Cardiac muscle cell (in vitro differentiated cells and primary cell): ENCODE data around the gene TMEM120B. TPM values are rescaled to one million over a fixed set of nuclear protein-coding genes. Genes with fewer than 3 reads are reported as not detected.
A peak's percentile ranks its signal among the peaks of the same experiment; 100 is the strongest.
"Not testable (repeated sequence)": the region's sequence is repeated elsewhere in the genome, so short reads cannot be mapped to it uniquely, and the experiment has no call there.

ENCODE experiments used
- DNase-seq, 2 donors: peaks; one replicate each; pipeline versions ENCODE4 v3.0.0 to v3.0.0-alpha.2; 2010 to 2017; ENCODE audit warnings: low read depth in 1 of 2, low spot score in 1 of 2
- H3K27ac ChIP-seq: fragments of 200-600 bp; sonication (generic); 2 replicates; pipeline ENCODE4 v1.5.1; 2016
- H3K27me3 ChIP-seq: fragments of 200-600 bp; sonication (generic); 2 replicates; pipeline ENCODE4 v1.6.0; 2016; ENCODE audit warnings: control low read depth
- H3K36me3 ChIP-seq: fragments of 200-600 bp; sonication (generic); 2 replicates; pipeline ENCODE4 v1.5.1; 2016; ENCODE audit warnings: control low read depth
- H3K4me1 ChIP-seq: fragments of 200-600 bp; sonication (generic); 2 replicates; pipeline ENCODE4 v1.8.1; 2017; ENCODE audit warnings: low read depth, mild to moderate bottlenecking, mixed run types
- H3K4me3 ChIP-seq: fragments of 200-600 bp; sonication (generic); 2 replicates; pipeline ENCODE4 v1.5.1; 2016; ENCODE audit warnings: mild to moderate bottlenecking
- H3K9me3 ChIP-seq: fragments of 200-600 bp; sonication (generic); 2 replicates; pipeline ENCODE4 v1.5.1; 2017; ENCODE audit warnings: low read depth, mild to moderate bottlenecking, control low read depth
- CTCF ChIP-seq: IDR thresholded peaks from 2 replicates; pipeline ENCODE4 v1.5.1; 2012; ENCODE audit warnings: low read depth, mild to moderate bottlenecking, low read length
- polyA plus RNA-seq: library from polyadenylated mRNA; unstranded; fragments of >200 nt; fragmentation: Nextera tagmentation; extraction: Ambion mirVana; gene quantifications from 2 replicates; pipeline ENCODE4 v1.2.1, GENCODE V29; 2016
- total RNA-seq: library from RNA; depleted of rRNA; stranded (reverse); fragments of >200 nt; gene quantifications from 2 replicates; pipeline ENCODE4 v1.2.3, GENCODE V29; 2016

The TMEM120B gene
- total and polyA plus RNA-seq, 2 experiments from 2014 or later = 19.7 to 30.7 TPM

- DNase-seq = no peak
- no peaks in the 10 kb centered on the region for H3K9me3 ChIP-seq
- H3K36me3 ChIP-seq = no peaks in the 10 kb centered on the region
- TF ChIP-seq CTCF = no peak
- H3K27ac ChIP-seq = no peak overlapping the region
- H3K4me1 ChIP-seq = no peaks in the 10 kb centered on the region
- H3K27me3 ChIP-seq = no peaks in the 10 kb centered on the region
- no peak overlapping the region for H3K4me3 ChIP-seq
Measured at GRCh38 chr12:121689430-121689829, 23.1 kb upstream of the TMEM120B start.

GRCh38 chr12:121692744-121693143 is 19.8 kb upstream of the TMEM120B start:
- H3K4me3 ChIP-seq, H3K36me3 ChIP-seq, H3K27ac ChIP-seq, H3K27me3 ChIP-seq, H3K9me3 ChIP-seq, H3K4me1 ChIP-seq, DNase-seq: not testable (repeated sequence)

- H3K4me1 ChIP-seq = no peaks in the 10 kb centered on the region
- no peaks in the 10 kb centered on the region for H3K36me3 ChIP-seq
- H3K27me3 ChIP-seq = no peaks in the 10 kb centered on the region
- DNase-seq = peak in 1 of 2 donors; percentile 41
- peak overlapping the region; percentile 39 for H3K27ac ChIP-seq
- no peak overlapping the region for H3K4me3 ChIP-seq
- no peak for TF ChIP-seq CTCF
- H3K9me3 ChIP-seq = no peaks in the 10 kb centered on the region
Measured at GRCh38 chr12:121693155-121693687, 19.3 kb upstream of the TMEM120B start.

- peak; percentile 35 for TF ChIP-seq CTCF
- H3K36me3 ChIP-seq = no peaks in the 10 kb centered on the region
- no peak overlapping the region for H3K4me3 ChIP-seq
- DNase-seq = peak; percentile 67 to 75
- H3K9me3 ChIP-seq = no peaks in the 10 kb centered on the region
- peaks cover 3% of the 10 kb centered on the region for H3K4me1 ChIP-seq
- no peak overlapping the region for H3K27ac ChIP-seq
- H3K27me3 ChIP-seq = no peaks in the 10 kb centered on the region
Measured at GRCh38 chr12:121697093-121697698, 15.4 kb upstream of the TMEM120B start.

- not testable (repeated sequence) for H3K4me3 ChIP-seq, H3K9me3 ChIP-seq, DNase-seq, H3K27ac ChIP-seq, H3K27me3 ChIP-seq, H3K36me3 ChIP-seq, H3K4me1 ChIP-seq
Measured at GRCh38 chr12:121697861-121698260, 14.7 kb upstream of the TMEM120B start.

GRCh38 chr12:121701667-121702277 is 10.8 kb upstream of the TMEM120B start:
- Histone ChIP-seq H3K4me3 (no peak overlapping the region), H3K27me3 (no peaks in the 10 kb centered on the region), H3K27ac (peak overlapping the region; percentile 8), H3K36me3 (no peaks in the 10 kb centered on the region), H3K9me3 (no peaks in the 10 kb centered on the region), H3K4me1 (peaks cover 3% of the 10 kb centered on the region)
- DNase-seq = no peak
- no peak for TF ChIP-seq CTCF
